Measurements from ENCODE around the gene PRPS2. TPM values are rescaled to one million over a fixed set of nuclear protein-coding genes. Genes with fewer than 3 reads are reported as not detected.

PRPS2 gene
- total and polyA plus RNA-seq, 2 donors = 47.5 to 49.0 TPM

GRCh38 chrX:12843061-12843667, 52.0 kb downstream of the PRPS2 start:
- 79% methylated on average over 2 of the region's 2 CpGs for WGBS
- Histone ChIP-seq H3K27ac (ENCODE audit: low read depth) (no peak overlapping the region), H3K36me3 (ENCODE audit: insufficient read depth) (no peaks in the 10 kb centered on the region), H3K4me1 (ENCODE audit: insufficient read depth) (no peaks in the 10 kb centered on the region), H3K4me3 (ENCODE audit: low read depth, low read length) (no peak overlapping the region)
- DNase-seq (ENCODE audit: extremely low spot score) = no peak

- 23% methylated on average over 6 of the region's 6 CpGs for WGBS
Measured at GRCh38 chrX:12843668-12844279, 52.6 kb downstream of the PRPS2 start.

GRCh38 chrX:12844319-12844718, 53.1 kb downstream of the PRPS2 start:
- DNase-seq (ENCODE audit: extremely low spot score) = no peak
- H3K4me3 ChIP-seq (ENCODE audit: low read depth, low read length) = no peak overlapping the region
- H3K4me1 ChIP-seq (ENCODE audit: insufficient read depth) = no peaks in the 10 kb centered on the region
- H3K36me3 ChIP-seq (ENCODE audit: insufficient read depth) = no peaks in the 10 kb centered on the region
- 38% methylated on average over 3 of the region's 3 CpGs for WGBS
- H3K27ac ChIP-seq (ENCODE audit: low read depth) = no peak overlapping the region

More at GRCh38 chrX:12843668-12844279, 52.6 kb downstream of the PRPS2 start:
- no peaks in the 10 kb centered on the region for H3K4me1 ChIP-seq (ENCODE audit: insufficient read depth)
- no peaks in the 10 kb centered on the region for H3K36me3 ChIP-seq (ENCODE audit: insufficient read depth)
- no peak overlapping the region for H3K27ac ChIP-seq (ENCODE audit: low read depth)
- H3K4me3 ChIP-seq (ENCODE audit: low read depth, low read length) = no peak overlapping the region
- DNase-seq (ENCODE audit: extremely low spot score) = no peak

GRCh38 chrX:12865359-12865758, 74.1 kb downstream of the PRPS2 start:
- Histone ChIP-seq H3K27ac (ENCODE audit: low read depth) (no peak overlapping the region), H3K4me1 (ENCODE audit: insufficient read depth) (no peaks in the 10 kb centered on the region), H3K4me3 (ENCODE audit: low read depth, low read length) (no peak overlapping the region), H3K36me3 (ENCODE audit: insufficient read depth) (no peaks in the 10 kb centered on the region)
- 68% methylated on average over 7 of the region's 7 CpGs for WGBS
- no peak for DNase-seq (ENCODE audit: extremely low spot score)

- Histone ChIP-seq H3K27ac (ENCODE audit: low read depth) (no peak within 1 kb of the TSS), H3K4me3 (ENCODE audit: low read depth, low read length) (no peak within 1 kb of the TSS), H3K36me3 (ENCODE audit: insufficient read depth) (no peaks in the 10 kb centered on the region), H3K4me1 (ENCODE audit: insufficient read depth) (no peaks in the 10 kb centered on the region)
- WGBS = 75% methylated on average over 7 of the region's 7 CpGs
- DNase-seq (ENCODE audit: extremely low spot score) = no peak
Measured at GRCh38 chrX:12866451-12867377, 75.5 kb downstream of the PRPS2 start, which contains the start of gene TLR7. Gene TLR7, plus strand, starts transcription at chrX:12867072. Its CDS starts 507 bp downstream, at chrX:12867579.

- Histone ChIP-seq H3K27ac (ENCODE audit: low read depth) (no peak overlapping the region), H3K4me3 (ENCODE audit: low read depth, low read length) (no peak overlapping the region), H3K4me1 (ENCODE audit: insufficient read depth) (no peaks in the 10 kb centered on the region), H3K36me3 (ENCODE audit: insufficient read depth) (no peaks in the 10 kb centered on the region)
- no peak for DNase-seq (ENCODE audit: extremely low spot score)
- WGBS = 27% methylated on average over 4 of the region's 4 CpGs
Measured at GRCh38 chrX:12867685-12868084, 76.5 kb downstream of the PRPS2 start.

GRCh38 chrX:12868747-12869146, 77.5 kb downstream of the PRPS2 start:
- Histone ChIP-seq H3K36me3 (ENCODE audit: insufficient read depth) (no peaks in the 10 kb centered on the region), H3K27ac (ENCODE audit: low read depth) (no peak overlapping the region), H3K4me1 (ENCODE audit: insufficient read depth) (no peaks in the 10 kb centered on the region), H3K4me3 (ENCODE audit: low read depth, low read length) (no peak overlapping the region)
- no peak for DNase-seq (ENCODE audit: extremely low spot score)
- 93% methylated on average over 4 of the region's 4 CpGs for WGBS

- Histone ChIP-seq H3K36me3 (ENCODE audit: insufficient read depth) (no peaks in the 10 kb centered on the region), H3K27ac (ENCODE audit: low read depth) (no peak overlapping the region), H3K4me1 (ENCODE audit: insufficient read depth) (no peaks in the 10 kb centered on the region), H3K4me3 (ENCODE audit: low read depth, low read length) (no peak overlapping the region)
- WGBS = 42% methylated on average over 6 of the region's 6 CpGs
- DNase-seq (ENCODE audit: extremely low spot score) = no peak
Measured at GRCh38 chrX:12871257-12871656, 80.0 kb downstream of the PRPS2 start.

- Histone ChIP-seq H3K4me3 (ENCODE audit: low read depth, low read length) (no peak overlapping the region), H3K36me3 (ENCODE audit: insufficient read depth) (no peaks in the 10 kb centered on the region), H3K4me1 (ENCODE audit: insufficient read depth) (no peaks in the 10 kb centered on the region), H3K27ac (ENCODE audit: low read depth) (no peak overlapping the region)
- 92% methylated on average over 4 of the region's 4 CpGs for WGBS
- DNase-seq (ENCODE audit: extremely low spot score) = no peak
Measured at GRCh38 chrX:12872741-12873140, 81.5 kb downstream of the PRPS2 start.

Other genes starting within 250 kb of the PRPS2 start
- 3.9 TPM for gene TLR7, start 75.7 kb downstream of the PRPS2 start, total RNA-seq
- 0.23 TPM for gene TLR7, start 75.7 kb downstream of the PRPS2 start, polyA plus RNA-seq
- 1.7 TPM for gene TLR8, start 115.2 kb downstream of the PRPS2 start, total RNA-seq
- 1.8 TPM for gene TLR8, start 115.2 kb downstream of the PRPS2 start, polyA plus RNA-seq
- 4,785 TPM for gene TMSB4X, start 183.7 kb downstream of the PRPS2 start, total RNA-seq
- gene TMSB4X, start 183.7 kb downstream of the PRPS2 start, polyA plus RNA-seq = 4,487 TPM